ENCODE results near the gene TP53I11. TPM values are rescaled to one million over a fixed set of nuclear protein-coding genes. Genes with fewer than 3 reads are reported as not detected.

Gene TP53I11
- total RNA-seq, 4 donors from 2014 or later: 42.4 to 128 (median 47.2) TPM

DNA sequence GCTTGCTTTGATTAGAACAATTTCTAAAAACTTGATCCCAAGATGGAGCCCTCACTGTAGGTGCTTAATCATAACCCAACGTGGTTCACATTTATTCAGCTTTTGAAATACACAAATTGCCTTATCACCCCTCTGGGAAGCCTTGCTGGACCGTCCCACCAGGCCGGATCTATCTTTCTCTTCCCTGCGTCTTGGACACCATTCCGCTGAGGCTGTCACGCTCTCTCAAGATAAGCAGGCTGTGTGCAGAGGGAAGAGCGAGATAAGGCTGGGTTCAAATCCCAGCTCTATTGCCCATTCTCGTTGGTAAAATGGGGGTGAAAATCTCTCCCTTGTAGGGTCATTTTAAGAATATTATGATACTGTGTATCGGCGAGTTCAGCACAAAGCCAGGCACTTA, 20.5 kb upstream of the TP53I11 start:
- WGBS, 2 donors: 96% methylated on average over 10 of the region's 10 CpGs
- TF ChIP-seq POLR2A (IDR thresholded peaks at IDR 0.05) (no peak), CTCF (IDR thresholded peaks at IDR 0.05) (no peak)
- no peak for DNase-seq (ENCODE audit: low spot score in 2 of 2)
- intact Hi-C loops (cut with DNase I; ENCODE audit: low total_unique reads): no loop called here
- no peak overlapping the region for H3K4me3 ChIP-seq (ENCODE audit: low read depth, poor library complexity, severe bottlenecking)

GRCh38 chr11:44970293-44970692, 19.6 kb upstream of the TP53I11 start:
- no peak for DNase-seq (ENCODE audit: low spot score in 2 of 2)
- TF ChIP-seq POLR2A (IDR thresholded peaks at IDR 0.05) (no peak), CTCF (IDR thresholded peaks at IDR 0.05) (no peak)
- intact Hi-C loops (cut with DNase I; ENCODE audit: low total_unique reads): no loop called here
- no peak overlapping the region for H3K4me3 ChIP-seq (ENCODE audit: low read depth, poor library complexity, severe bottlenecking)
- 88 to 91% methylated on average over 6 of the region's 6 CpGs for WGBS, 2 donors

GRCh38 chr11:44969651-44970252, 19.1 kb upstream of the TP53I11 start:
- TF ChIP-seq CTCF (IDR thresholded peaks at IDR 0.05) (no peak), POLR2A (IDR thresholded peaks at IDR 0.05) (no peak)
- intact Hi-C loops (cut with DNase I; ENCODE audit: low total_unique reads): no loop called here
- WGBS, 2 donors: 93 to 96% methylated on average over 12 of the region's 12 CpGs
- DNase-seq (ENCODE audit: low spot score in 2 of 2): no peak
- no peak overlapping the region for H3K4me3 ChIP-seq (ENCODE audit: low read depth, poor library complexity, severe bottlenecking)

DNA sequence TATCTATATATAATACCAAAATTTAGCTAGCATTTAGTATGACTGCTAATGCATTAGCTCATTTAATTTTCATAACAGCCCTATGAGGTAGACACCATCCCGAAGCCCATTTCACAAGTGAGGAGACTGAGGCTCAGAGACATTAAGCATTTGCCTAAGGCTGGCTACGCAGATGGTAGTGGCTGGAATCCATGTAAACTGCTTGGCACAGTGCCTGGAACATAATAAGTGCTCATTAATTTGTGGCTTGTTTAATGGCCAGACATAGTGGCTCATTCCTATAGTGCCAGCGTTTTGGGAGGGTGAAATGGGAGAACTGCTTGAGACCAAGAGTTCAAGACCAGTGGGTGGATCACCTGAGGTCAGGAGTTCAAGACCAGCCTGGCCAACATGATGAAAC, 17.8 kb upstream of the TP53I11 start:
- WGBS, 2 donors: 47 to 54% methylated on average over 3 of the region's 3 CpGs
- TF ChIP-seq CTCF (IDR thresholded peaks at IDR 0.05) (no peak), POLR2A (IDR thresholded peaks at IDR 0.05) (no peak)
- no peak for DNase-seq (ENCODE audit: low spot score in 2 of 2)
- no peak overlapping the region for H3K4me3 ChIP-seq (ENCODE audit: low read depth, poor library complexity, severe bottlenecking)
- intact Hi-C loops (cut with DNase I; ENCODE audit: low total_unique reads): no loop called here

GRCh38 chr11:44967930-44968496, 17.3 kb upstream of the TP53I11 start:
- H3K4me3 ChIP-seq (ENCODE audit: low read depth, poor library complexity, severe bottlenecking): no peak overlapping the region
- WGBS, 2 donors: 63 to 70% methylated on average over 2 of the region's 3 CpGs
- DNase-seq (ENCODE audit: low spot score in 2 of 2): no peak
- intact Hi-C loops (cut with DNase I; ENCODE audit: low total_unique reads): no loop called here
- no peak for TF ChIP-seq POLR2A (IDR thresholded peaks at IDR 0.05)
- no peak for TF ChIP-seq CTCF (IDR thresholded peaks at IDR 0.05)

DNA sequence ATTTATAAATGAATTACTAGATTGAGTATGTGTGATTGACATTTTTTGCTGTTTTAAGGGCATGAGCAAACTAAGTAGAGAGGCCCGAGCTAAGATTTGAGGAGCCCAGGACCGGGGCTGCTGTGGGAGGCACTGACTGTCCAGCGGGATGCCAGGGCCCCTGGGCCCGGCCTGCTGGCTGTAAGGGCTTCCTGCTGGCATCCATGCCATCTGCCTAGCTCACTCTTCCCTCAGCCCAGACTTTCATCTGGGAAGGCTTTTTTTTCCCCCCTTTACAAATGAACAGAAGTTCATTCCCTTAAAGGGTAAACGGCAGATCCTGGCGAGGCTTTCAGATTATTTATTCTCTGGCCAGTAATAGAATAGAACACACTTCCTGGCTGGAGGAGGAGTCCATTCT, 16.0 kb upstream of the TP53I11 start:
- TF ChIP-seq CTCF (IDR thresholded peaks at IDR 0.05) (no peak), POLR2A (IDR thresholded peaks at IDR 0.05) (no peak)
- H3K4me3 ChIP-seq (ENCODE audit: low read depth, poor library complexity, severe bottlenecking): no peak overlapping the region
- no peak for DNase-seq (ENCODE audit: low spot score in 2 of 2)
- 83 to 95% methylated on average over 6 of the region's 6 CpGs for WGBS, 2 donors
- intact Hi-C loops (cut with DNase I; ENCODE audit: low total_unique reads): no loop called here

All from lower leg skin (tissue), 4 donors.